ENCODE measurements around the gene EML4.

Gene EML4

GRCh38 chr2:42315844-42316470, 146.8 kb downstream of the EML4 start:
- H3K4me1 ChIP-seq, result peaks cover 15% of the 10 kb centered on the region
- H3K4me3 ChIP-seq, result no peak overlapping the region
- H3K36me3 ChIP-seq (replicated peaks), result no peaks in the 10 kb centered on the region
- DNase-seq (ENCODE audit: low spot score in 2 of 2), result peak; percentile 21 to 85
- in situ Hi-C loops (cut with MboI; ENCODE audit: low sequenced_read_pairs), result no loop called here
- H3K9me3 ChIP-seq, result no peaks in the 10 kb centered on the region
- H3K27me3 ChIP-seq (ENCODE audit: low read depth), result no peaks in the 10 kb centered on the region

GRCh38 chr2:42316910-42317309, 147.8 kb downstream of the EML4 start:
- Histone ChIP-seq H3K27me3 (ENCODE audit: low read depth) (no peaks in the 10 kb centered on the region), H3K9me3 (no peaks in the 10 kb centered on the region), H3K36me3 (replicated peaks) (no peaks in the 10 kb centered on the region), H3K4me1 (peaks cover 15% of the 10 kb centered on the region), H3K4me3 (no peak overlapping the region)
- in situ Hi-C loops (cut with MboI; ENCODE audit: low sequenced_read_pairs), result no loop called here
- DNase-seq (ENCODE audit: low spot score in 2 of 2), result no peak

- in situ Hi-C loops (cut with MboI; ENCODE audit: low sequenced_read_pairs), result no loop called here
- Histone ChIP-seq H3K36me3 (replicated peaks) (no peaks in the 10 kb centered on the region), H3K27me3 (ENCODE audit: low read depth) (no peaks in the 10 kb centered on the region), H3K9me3 (no peaks in the 10 kb centered on the region), H3K4me3 (no peak overlapping the region), H3K4me1 (peaks cover 15% of the 10 kb centered on the region)
- no peak for DNase-seq (ENCODE audit: low spot score in 2 of 2)
Observed at GRCh38 chr2:42317486-42317885, 148.3 kb downstream of the EML4 start.

GRCh38 chr2:42317945-42318344, 148.8 kb downstream of the EML4 start:
- no peak for DNase-seq (ENCODE audit: low spot score in 2 of 2)
- in situ Hi-C loops (cut with MboI; ENCODE audit: low sequenced_read_pairs), result no loop called here
- H3K27me3 ChIP-seq (ENCODE audit: low read depth), result no peaks in the 10 kb centered on the region
- peaks cover 15% of the 10 kb centered on the region for H3K4me1 ChIP-seq
- H3K4me3 ChIP-seq, result no peak overlapping the region
- H3K36me3 ChIP-seq (replicated peaks), result no peaks in the 10 kb centered on the region
- H3K9me3 ChIP-seq, result no peaks in the 10 kb centered on the region

GRCh38 chr2:42319265-42319664, 150.1 kb downstream of the EML4 start:
- no peak for DNase-seq (ENCODE audit: low spot score in 2 of 2)
- Histone ChIP-seq H3K36me3 (replicated peaks) (no peaks in the 10 kb centered on the region), H3K4me1 (peaks cover 15% of the 10 kb centered on the region), H3K27me3 (ENCODE audit: low read depth) (no peaks in the 10 kb centered on the region), H3K4me3 (no peak overlapping the region), H3K9me3 (no peaks in the 10 kb centered on the region)
- in situ Hi-C loops (cut with MboI; ENCODE audit: low sequenced_read_pairs), result no loop called here

GRCh38 chr2:42321452-42322064, 152.4 kb downstream of the EML4 start:
- Histone ChIP-seq H3K4me3 (no peak overlapping the region), H3K36me3 (replicated peaks) (no peaks in the 10 kb centered on the region), H3K27me3 (ENCODE audit: low read depth) (no peaks in the 10 kb centered on the region), H3K9me3 (no peaks in the 10 kb centered on the region), H3K4me1 (peaks cover 2% of the 10 kb centered on the region)
- in situ Hi-C loops (cut with MboI; ENCODE audit: low sequenced_read_pairs), result no loop called here
- no peak for DNase-seq (ENCODE audit: low spot score in 2 of 2)

GRCh38 chr2:42324244-42324643, 155.1 kb downstream of the EML4 start:
- 0 out of 2 replicates have a peak, but pooled peaks cover 7% of the 10 kb centered on the region for H3K36me3 ChIP-seq (replicated peaks)

GRCh38 chr2:42324949-42325348, 155.8 kb downstream of the EML4 start:
- Histone ChIP-seq H3K4me1 (no peaks in the 10 kb centered on the region), H3K4me3 (no peak overlapping the region), H3K27me3 (ENCODE audit: low read depth) (no peaks in the 10 kb centered on the region), H3K36me3 (replicated peaks) (peaks cover 10% of the 10 kb centered on the region; the same call in 1 of the 2 replicates), H3K9me3 (no peaks in the 10 kb centered on the region)
- DNase-seq (ENCODE audit: low spot score in 2 of 2), result no peak
- in situ Hi-C loops (cut with MboI; ENCODE audit: low sequenced_read_pairs), result loop anchor here (25.0 kb wide), 1 partner anchor 463 kb away; no protein-coding TSS in a partner anchor

More at GRCh38 chr2:42324244-42324643, 155.1 kb downstream of the EML4 start:
- in situ Hi-C loops (cut with MboI; ENCODE audit: low sequenced_read_pairs), result no loop called here
- DNase-seq (ENCODE audit: low spot score in 2 of 2), result no peak
- H3K4me1 ChIP-seq, result no peaks in the 10 kb centered on the region
- no peaks in the 10 kb centered on the region for H3K27me3 ChIP-seq (ENCODE audit: low read depth)
- no peaks in the 10 kb centered on the region for H3K9me3 ChIP-seq
- no peak overlapping the region for H3K4me3 ChIP-seq

- no peak overlapping the region for H3K4me3 ChIP-seq
- H3K9me3 ChIP-seq, result no peaks in the 10 kb centered on the region
- H3K36me3 ChIP-seq (replicated peaks), result peaks cover 17% of the 10 kb centered on the region
- H3K27me3 ChIP-seq (ENCODE audit: low read depth), result no peaks in the 10 kb centered on the region
- H3K4me1 ChIP-seq, result no peaks in the 10 kb centered on the region
- in situ Hi-C loops (cut with MboI; ENCODE audit: low sequenced_read_pairs), result loop anchor here (25.0 kb wide), 1 partner anchor 463 kb away; no protein-coding TSS in a partner anchor
- DNase-seq (ENCODE audit: low spot score in 2 of 2), result no peak
Observed at GRCh38 chr2:42325609-42326008, 156.5 kb downstream of the EML4 start.

- in situ Hi-C loops (cut with MboI; ENCODE audit: low sequenced_read_pairs), result loop anchor here (25.0 kb wide), 1 partner anchor 465 kb away; no protein-coding TSS in a partner anchor
- DNase-seq (ENCODE audit: low spot score in 2 of 2), result no peak
- Histone ChIP-seq H3K4me3 (no peak overlapping the region), H3K9me3 (no peaks in the 10 kb centered on the region), H3K27me3 (ENCODE audit: low read depth) (no peaks in the 10 kb centered on the region), H3K36me3 (replicated peaks) (peaks cover 27% of the 10 kb centered on the region), H3K4me1 (no peaks in the 10 kb centered on the region)
Observed at GRCh38 chr2:42327125-42327524, 158.0 kb downstream of the EML4 start.

- Histone ChIP-seq H3K27me3 (ENCODE audit: low read depth) (no peaks in the 10 kb centered on the region), H3K36me3 (replicated peaks) (peaks cover 36% of the 10 kb centered on the region), H3K4me3 (no peak overlapping the region), H3K9me3 (no peaks in the 10 kb centered on the region), H3K4me1 (no peaks in the 10 kb centered on the region)
- in situ Hi-C loops (cut with MboI; ENCODE audit: low sequenced_read_pairs), result loop anchor here (25.0 kb wide), 1 partner anchor 466 kb away; no protein-coding TSS in a partner anchor
- DNase-seq (ENCODE audit: low spot score in 2 of 2), result peak in 1 of 2 experiments; percentile 24
Observed at GRCh38 chr2:42328148-42328833, 159.1 kb downstream of the EML4 start.

- peaks cover 40% of the 10 kb centered on the region for H3K36me3 ChIP-seq (replicated peaks)
Observed at GRCh38 chr2:42328923-42329322, 159.8 kb downstream of the EML4 start.

GRCh38 chr2:42329736-42330135, 160.6 kb downstream of the EML4 start:
- Histone ChIP-seq H3K36me3 (replicated peaks) (peaks cover 40% of the 10 kb centered on the region), H3K27me3 (ENCODE audit: low read depth) (no peaks in the 10 kb centered on the region), H3K4me1 (no peaks in the 10 kb centered on the region), H3K4me3 (no peak overlapping the region), H3K9me3 (no peaks in the 10 kb centered on the region)
- in situ Hi-C loops (cut with MboI; ENCODE audit: low sequenced_read_pairs), result loop anchor here (10.0 to 25.0 kb wide), 2 partner anchors 235 to 467 kb away; no protein-coding TSS in a partner anchor
- no peak for DNase-seq (ENCODE audit: low spot score in 2 of 2)

More at GRCh38 chr2:42328923-42329322, 159.8 kb downstream of the EML4 start:
- in situ Hi-C loops (cut with MboI; ENCODE audit: low sequenced_read_pairs), result loop anchor here (25.0 kb wide), 1 partner anchor 467 kb away; no protein-coding TSS in a partner anchor
- DNase-seq (ENCODE audit: low spot score in 2 of 2), result no peak
- no peaks in the 10 kb centered on the region for H3K9me3 ChIP-seq
- H3K4me1 ChIP-seq, result no peaks in the 10 kb centered on the region
- no peak overlapping the region for H3K4me3 ChIP-seq
- H3K27me3 ChIP-seq (ENCODE audit: low read depth), result no peaks in the 10 kb centered on the region
